GM21619 (cell line): ENCODE measurements around the gene MAP1LC3C.

Experiments used
- ATAC-seq: cut with Tn5 transposase; IDR thresholded peaks from one replicate; pipeline ENCODE4 v1.9.1; 2021; ENCODE audit not compliant: unreplicated experiment

The MAP1LC3C gene

GRCh38 chr1:241999026-241999425, at the start of gene MAP1LC3C:
TSS of gene MAP1LC3C (minus strand) at chr1:241999098. CDS start at chr1:241999008, 90 bp downstream.
- ATAC-seq, result no peak

- no peak for ATAC-seq
Measured at GRCh38 chr1:242043165-242043564, 44.3 kb upstream of the MAP1LC3C start.

- no peak for ATAC-seq
Measured at GRCh38 chr1:242034392-242034791, 35.5 kb upstream of the MAP1LC3C start.

DNA sequence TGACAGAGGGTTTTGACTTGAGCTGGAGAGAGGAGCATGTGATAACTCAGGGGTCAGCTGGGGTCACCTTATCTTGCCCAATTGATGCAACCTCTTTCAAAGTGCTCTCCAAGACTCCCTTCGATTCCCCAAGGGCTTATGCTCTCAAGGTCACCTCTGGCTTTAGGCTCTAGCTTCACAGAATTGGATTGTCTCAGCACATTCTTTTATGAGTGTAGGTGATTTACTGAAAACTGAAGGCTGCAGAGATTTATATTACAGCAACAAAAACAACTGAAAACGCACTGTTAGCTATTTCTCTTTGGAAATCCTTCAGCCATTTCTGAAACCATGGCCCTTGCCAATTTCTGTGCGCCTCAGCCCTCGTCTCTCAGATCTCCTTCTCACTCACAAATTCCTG, 34.5 kb upstream of the MAP1LC3C start:
- ATAC-seq, result no peak

DNA sequence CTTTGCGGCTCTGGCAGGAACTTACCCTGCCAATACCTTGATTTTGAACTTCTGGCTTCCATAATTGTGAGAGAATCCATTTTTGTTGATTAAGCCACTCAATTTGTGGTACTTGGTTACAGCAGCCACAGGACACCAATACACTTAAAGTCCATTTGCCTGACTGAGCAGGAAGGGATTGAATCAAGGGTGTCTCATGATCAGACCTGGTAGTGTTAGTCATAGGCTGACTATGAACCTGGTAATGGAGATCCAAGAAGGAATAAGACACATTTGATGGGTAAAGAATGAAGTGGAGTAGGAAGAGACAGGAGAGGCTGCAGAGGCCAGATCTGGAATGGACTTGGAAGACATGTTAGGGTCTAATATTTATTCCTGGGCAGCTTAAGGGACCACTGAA, 31.2 kb upstream of the MAP1LC3C start:
- ATAC-seq, result no peak

DNA sequence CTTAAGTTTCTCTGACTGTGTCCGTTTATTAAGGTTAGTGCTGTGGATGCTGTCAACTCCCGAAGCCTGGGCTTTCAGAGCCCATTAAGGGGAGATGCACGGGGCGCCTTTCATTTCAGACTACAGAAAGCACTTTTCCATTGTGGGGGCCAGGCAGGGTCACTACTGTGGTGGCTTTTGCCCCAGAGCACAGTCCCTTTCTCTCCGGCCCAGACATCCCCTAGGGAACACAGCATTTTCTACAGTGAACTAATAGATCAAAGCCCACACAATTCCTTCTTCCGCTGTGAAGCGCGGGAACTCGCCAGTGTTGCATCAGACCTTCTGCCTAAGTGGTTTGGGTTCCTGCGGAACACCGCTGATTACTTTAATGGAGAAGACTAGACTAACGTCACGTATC, 26.8 kb upstream of the MAP1LC3C start:
- no peak for ATAC-seq

- ATAC-seq, result no peak
Measured at GRCh38 chr1:242023805-242024204, 24.9 kb upstream of the MAP1LC3C start.

- no peak for ATAC-seq
Measured at GRCh38 chr1:242019018-242019417, 20.1 kb upstream of the MAP1LC3C start.

- ATAC-seq, result peak; percentile 81
Measured at GRCh38 chr1:242017580-242018233, 18.8 kb upstream of the MAP1LC3C start.

DNA sequence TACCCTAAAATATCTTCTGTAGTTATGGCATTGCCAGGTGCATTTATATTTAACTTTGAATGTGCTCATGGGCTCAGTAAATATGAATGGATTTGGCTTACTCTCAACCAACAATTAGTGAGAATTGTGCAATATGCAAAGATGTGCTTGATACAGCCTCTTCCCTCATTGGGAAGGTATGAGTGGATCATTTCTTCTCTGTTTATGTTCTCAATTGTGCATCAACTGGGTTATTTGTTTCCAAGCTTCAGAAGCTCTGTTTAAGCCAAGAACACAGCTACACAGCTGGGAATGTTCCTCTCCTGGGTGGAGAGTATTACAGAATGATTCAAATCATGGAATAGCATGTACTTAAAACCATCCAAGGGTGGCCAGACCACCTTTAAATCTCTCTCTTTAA, 17.6 kb upstream of the MAP1LC3C start:
- no peak for ATAC-seq

GRCh38 chr1:242011894-242012660, 13.2 kb upstream of the MAP1LC3C start:
- no peak for ATAC-seq

GRCh38 chr1:242008826-242009495, 10.1 kb upstream of the MAP1LC3C start:
- ATAC-seq, result no peak

DNA sequence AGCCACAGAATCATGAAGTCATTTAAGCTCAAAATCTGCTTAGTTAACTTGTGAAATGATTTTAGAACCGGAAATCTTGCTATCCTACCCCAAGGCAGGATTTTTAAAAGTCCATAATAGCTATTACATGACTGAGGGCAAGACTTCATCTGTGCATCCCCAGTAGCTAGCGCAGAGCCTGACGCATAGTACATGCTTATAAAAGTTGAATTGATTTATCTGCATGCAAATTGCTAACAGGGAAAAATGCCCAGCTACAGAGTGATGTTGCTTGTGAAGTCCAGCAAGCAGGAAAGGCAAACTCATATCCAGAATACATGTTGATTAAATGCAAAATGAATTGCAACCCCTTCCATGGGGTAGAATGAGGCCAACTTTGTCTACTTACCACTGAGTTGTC, 8.1 kb upstream of the MAP1LC3C start:
- no peak for ATAC-seq

DNA sequence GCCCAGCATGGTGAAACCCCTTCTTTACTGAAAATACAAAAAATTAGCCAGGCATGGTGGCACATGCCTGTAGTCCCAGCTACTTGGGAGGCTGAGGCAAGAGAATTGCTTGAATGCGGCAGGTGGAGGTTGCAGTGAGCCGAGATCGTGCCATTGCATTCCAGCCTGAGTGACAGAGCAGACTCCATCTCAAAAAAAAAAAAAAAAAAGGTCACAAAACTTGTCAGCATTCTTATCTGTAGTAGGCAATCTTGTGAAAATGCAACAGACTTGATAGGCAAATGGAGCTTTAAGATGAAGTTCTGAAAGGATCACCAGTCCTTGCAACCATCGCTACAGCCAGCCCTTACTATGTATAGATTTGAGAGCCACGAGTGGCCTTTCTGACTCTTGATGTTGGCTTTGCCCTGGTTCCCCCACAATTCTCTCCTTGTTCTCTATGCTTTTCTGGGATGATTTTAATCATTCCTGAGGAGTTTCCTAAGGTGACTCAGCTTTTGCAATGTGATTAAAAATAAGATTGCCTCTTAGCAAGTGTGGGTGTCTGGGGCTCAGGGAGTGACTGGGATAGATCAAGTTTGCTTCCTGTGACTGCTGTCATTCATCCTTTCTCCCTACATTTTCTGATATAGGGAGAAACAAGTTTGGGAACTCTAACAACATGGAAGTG, 7.1 kb upstream of the MAP1LC3C start:
- ATAC-seq, result no peak

DNA sequence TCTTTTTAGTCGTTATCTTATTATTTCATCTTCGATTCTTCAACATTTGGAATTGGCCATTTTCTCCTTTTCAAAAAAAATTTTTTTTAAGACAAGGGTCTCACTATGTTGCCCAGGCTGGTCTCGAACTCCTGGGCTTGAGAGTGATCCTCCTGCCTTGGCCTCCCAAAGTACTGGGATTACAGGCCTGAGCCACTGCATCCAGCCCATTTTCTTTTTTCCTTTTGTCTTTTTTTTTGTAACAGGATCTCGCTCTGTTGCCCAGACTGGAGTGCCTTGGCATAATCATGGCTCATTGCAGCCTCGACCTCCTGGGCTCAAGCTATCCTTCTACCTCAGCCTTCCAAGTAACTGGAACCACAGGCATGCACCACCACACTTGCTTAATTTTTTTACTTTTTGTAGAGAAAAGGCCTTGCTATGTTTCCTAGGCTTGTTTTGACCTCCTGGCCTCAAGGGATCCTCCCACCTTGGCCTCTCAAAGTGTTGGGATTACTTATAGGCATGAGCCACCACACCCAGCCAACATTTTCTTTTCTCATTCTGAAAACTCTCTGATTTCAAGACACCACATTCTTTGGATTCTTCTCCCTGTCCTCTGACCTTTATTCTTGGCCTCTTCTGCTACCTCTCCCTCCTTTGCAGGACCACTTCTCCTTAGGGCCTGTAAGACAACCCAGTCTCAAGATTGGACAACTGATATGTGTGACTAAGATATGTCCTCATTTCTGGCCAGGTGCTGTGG, 6.0 kb upstream of the MAP1LC3C start:
- ATAC-seq, result no peak

DNA sequence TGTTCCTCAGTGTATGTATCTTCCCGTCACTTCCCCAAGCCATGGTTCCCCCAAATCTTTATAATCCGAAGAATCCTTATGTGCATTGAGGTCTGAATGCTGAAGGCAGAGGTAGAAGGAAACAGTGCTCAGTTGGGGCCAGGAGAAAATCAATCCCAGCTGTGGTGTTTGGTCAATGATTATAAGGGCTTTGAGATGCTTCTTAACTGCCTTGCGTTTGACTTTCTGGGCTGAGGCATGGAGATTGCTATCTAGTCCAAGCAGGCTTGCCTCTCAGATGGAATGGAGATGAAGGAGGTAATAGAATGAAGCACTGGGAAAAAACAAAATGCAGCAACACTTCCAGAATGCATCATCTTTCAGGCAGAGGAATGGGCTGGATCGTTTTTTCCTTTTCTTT, 3.6 kb upstream of the MAP1LC3C start:
- ATAC-seq, result no peak

DNA sequence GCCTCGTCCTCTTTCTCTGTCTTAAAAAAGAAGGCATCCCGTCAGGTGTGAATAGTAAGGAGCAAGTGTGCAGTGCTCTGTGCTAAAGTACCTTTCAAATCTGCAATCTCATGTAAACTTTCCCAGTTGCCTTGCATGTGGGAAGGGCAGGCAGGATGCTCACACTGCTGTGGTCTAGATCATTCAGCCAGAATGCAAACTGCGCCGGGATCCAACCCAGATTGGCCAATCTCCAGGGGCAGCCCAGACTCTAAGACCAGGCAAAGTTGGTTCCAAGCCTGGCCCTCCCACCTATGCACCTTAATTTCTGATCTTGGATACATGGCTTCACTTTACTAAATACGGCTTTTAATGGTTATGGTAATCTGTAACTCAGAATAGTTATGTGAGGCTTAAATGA, 3.2 kb upstream of the MAP1LC3C start:
- ATAC-seq, result no peak

DNA sequence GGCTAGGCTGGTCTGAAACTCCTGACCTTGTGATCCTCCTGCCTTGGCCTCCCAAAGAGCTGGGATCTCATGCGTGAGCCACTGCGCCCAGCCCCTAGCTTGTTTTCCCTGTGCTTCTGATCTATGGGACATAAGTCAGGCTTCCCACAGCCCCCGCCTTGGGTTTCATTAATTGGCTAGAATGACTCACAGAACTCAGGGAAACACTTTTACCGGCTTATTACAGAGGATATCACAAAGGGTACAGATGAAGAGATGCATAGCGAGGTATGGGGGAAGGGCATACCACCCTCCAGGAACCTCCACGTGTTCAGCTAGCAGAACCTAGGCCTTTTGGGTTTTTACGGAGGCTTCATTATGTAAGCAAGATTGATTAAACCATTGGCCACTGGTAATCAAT, 1.5 kb upstream of the MAP1LC3C start:
- ATAC-seq, result no peak

GRCh38 chr1:241998412-241998921, 431 bp downstream of the MAP1LC3C start:
- ATAC-seq, result peak; percentile 80

DNA sequence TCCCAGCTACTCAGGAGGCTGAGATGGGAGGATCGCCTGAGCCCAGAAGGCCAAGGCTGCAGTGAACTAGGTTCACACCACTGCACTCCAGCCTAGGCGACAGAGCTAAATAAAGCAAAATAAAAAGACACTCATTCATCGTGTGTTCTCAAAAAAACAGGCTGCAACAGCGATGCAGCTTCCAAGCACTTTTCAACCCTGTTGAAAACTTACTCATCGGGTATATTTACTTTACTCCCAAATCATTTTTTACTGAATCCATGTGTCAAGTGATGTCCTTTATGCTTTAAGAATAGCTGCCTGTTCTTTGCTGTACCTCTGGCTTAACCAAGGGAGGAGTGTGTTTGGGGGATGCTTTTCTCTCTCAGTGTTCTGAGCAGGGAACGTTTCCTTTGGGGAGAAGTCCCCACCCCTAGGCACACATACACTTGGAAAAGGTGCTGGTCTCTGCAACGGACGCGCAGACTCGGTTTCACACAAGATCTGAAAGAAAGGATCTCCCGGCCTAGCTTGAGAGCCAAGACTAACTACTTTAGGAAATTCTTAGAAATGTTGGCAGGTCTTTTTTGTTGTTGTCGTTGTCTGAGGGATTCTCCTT, 1.4 kb downstream of the MAP1LC3C start:
- no peak for ATAC-seq
